DND-41 (cell line): ENCODE measurements around the gene RESF1.

Experiments used
- ATAC-seq: fragments of 200-7000 bp; cut with Tn5 transposase; 3 replicates; pipeline ENCODE4 v1.9.1; 2021; ENCODE audit warnings: low read depth; ENCODE audit not compliant: insufficient read depth
- DNase-seq: peaks from one replicate; pipeline ENCODE4 v3.0.0-alpha.2; 2020
- H2AFZ ChIP-seq: 2 replicates; pipeline ENCODE4 v1.6.0; 2012; ENCODE audit warnings: low read depth, low read length
- H3K27ac ChIP-seq: 2 replicates; pipeline ENCODE4 v1.5.1; 2012; ENCODE audit warnings: low read length, inconsistent platforms
- H3K27me3 ChIP-seq: fragments of 200-600 bp; sonication (generic); 2 replicates; pipeline ENCODE4 v1.6.0; 2012; ENCODE audit warnings: low read length, mild to moderate bottlenecking, inconsistent platforms; ENCODE audit not compliant: insufficient read depth, poor library complexity
- H3K36me3 ChIP-seq: 2 replicates; pipeline ENCODE4 v1.5.1; 2012; ENCODE audit warnings: low read length, inconsistent platforms; ENCODE audit not compliant: insufficient read depth
- H3K4me1 ChIP-seq: 2 replicates; pipeline ENCODE4 v1.5.1; 2012; ENCODE audit warnings: mild to moderate bottlenecking, low read length; ENCODE audit not compliant: insufficient read depth
- H3K4me2 ChIP-seq: 2 replicates; pipeline ENCODE4 v1.6.0; 2012; ENCODE audit warnings: mild to moderate bottlenecking, moderate library complexity, low read length, inconsistent platforms; ENCODE audit not compliant: insufficient read depth
- H3K4me3 ChIP-seq, 2 experiments: fragments of 200-600 bp in 1 of 2; shearing (Covaris generic) in 1 of 2; 2 replicates each; pipeline ENCODE4 v1.5.1; 2012 to 2016; ENCODE audit warnings: inconsistent platforms in 2 of 2, low read length in 2 of 2, mild to moderate bottlenecking in 2 of 2, low read depth in 1 of 2, moderate library complexity in 1 of 2
- H3K79me2 ChIP-seq: 2 replicates; pipeline ENCODE4 v1.6.0; 2012; ENCODE audit warnings: low read length, inconsistent platforms; ENCODE audit not compliant: insufficient read depth
- H3K9ac ChIP-seq: 2 replicates; pipeline ENCODE4 v1.6.0; 2012; ENCODE audit warnings: low read depth, mild to moderate bottlenecking, inconsistent platforms, low read length, moderate library complexity
- H3K9me3 ChIP-seq: 2 replicates; pipeline ENCODE4 v1.5.1; 2012; ENCODE audit warnings: low read length, moderate library complexity, mild to moderate bottlenecking, inconsistent platforms; ENCODE audit not compliant: insufficient read depth, severe bottlenecking
- H4K20me1 ChIP-seq: 2 replicates; pipeline ENCODE4 v1.6.0; 2012; ENCODE audit warnings: low read length; ENCODE audit not compliant: insufficient read depth
- EZH2 ChIP-seq: IDR thresholded peaks from 3 replicates; pipeline ENCODE4 v1.6.1; 2012; ENCODE audit warnings: borderline replicate concordance, low read depth, mild to moderate bottlenecking, moderate library complexity, low read length, inconsistent platforms; ENCODE audit not compliant: severe bottlenecking
- TF ChIP-seq, protein P1 (sequence below): IDR thresholded peaks from 2 replicates; pipeline ENCODE4 v1.5.1; 2012; ENCODE audit warnings: borderline replicate concordance, low read length, moderate library complexity, mild to moderate bottlenecking; ENCODE audit not compliant: poor library complexity, severe bottlenecking; ENCODE audit errors: extremely low read depth

RESF1 gene

DNA sequence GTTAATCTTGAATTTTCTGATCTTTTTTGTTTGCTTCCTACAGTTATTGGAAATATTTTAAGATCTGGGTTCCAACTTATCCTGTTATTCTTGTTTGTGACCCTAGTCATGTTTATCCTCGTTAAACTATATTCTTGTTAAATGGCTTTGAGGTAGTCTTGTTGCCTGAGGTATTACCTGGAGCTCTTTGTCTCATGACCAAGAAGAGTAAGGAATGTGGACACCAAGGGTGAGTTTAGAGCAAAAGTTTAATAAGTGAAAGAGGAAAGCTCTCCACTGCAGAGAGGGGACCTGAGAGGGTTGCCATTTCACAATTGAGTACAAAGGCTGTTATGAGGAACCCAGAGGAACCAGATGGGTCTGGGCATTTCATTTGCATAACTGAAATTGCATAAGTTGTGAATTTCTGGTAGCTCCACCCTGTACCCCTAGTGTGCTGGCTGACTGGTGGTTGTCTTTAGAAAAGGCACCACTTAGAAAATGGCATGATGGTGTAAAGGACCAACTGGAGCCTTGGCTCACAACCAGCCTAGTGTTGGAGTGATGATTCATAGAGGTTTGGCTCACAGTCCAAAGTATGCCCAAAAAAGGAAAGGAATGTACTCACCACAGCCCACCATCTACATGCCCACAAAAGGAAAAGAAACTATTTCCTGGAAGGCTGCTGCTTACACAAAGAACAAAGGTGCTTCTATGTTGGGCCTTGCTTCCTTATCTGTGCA is 36.7 kb upstream of the RESF1 start:
- H3K4me2 ChIP-seq: no peak overlapping the region
- 0 out of 2 replicates have a peak, but pooled peaks cover 7% of the 10 kb centered on the region for H3K36me3 ChIP-seq
- no peaks in the 10 kb centered on the region for H3K27me3 ChIP-seq
- ATAC-seq (peak; percentile 72), DNase-seq (no peak)
- peak overlapping the region in 1 of 2 experiments; percentile 21; a peak in 1 of 4 replicates for H3K4me3 ChIP-seq
- no peaks in the 10 kb centered on the region for H4K20me1 ChIP-seq
- no peak overlapping the region for H2AFZ ChIP-seq
- no peak overlapping the region for H3K9ac ChIP-seq
- peaks cover 41% of the 10 kb centered on the region for H3K9me3 ChIP-seq
- TF ChIP-seq EZH2: no peak
- no peaks in the 10 kb centered on the region for H3K79me2 ChIP-seq
- H3K27ac ChIP-seq: peak overlapping the region; percentile 20; the same call in 1 of the 2 replicates
- H3K4me1 ChIP-seq: no peaks in the 10 kb centered on the region

GRCh38 chr12:31923063-31923412 is 36.2 kb upstream of the RESF1 start:
- peak overlapping the region; percentile 20; the same call in 1 of the 2 replicates for H3K27ac ChIP-seq
- no peak overlapping the region for H3K9ac ChIP-seq

GRCh38 chr12:31928246-31929026 is 30.8 kb upstream of the RESF1 start:
- Histone ChIP-seq H3K27ac (0 out of 2 replicates have a peak overlapping the region, but pooled peaks have one; percentile 13), H3K9me3 (peaks cover 22% of the 10 kb centered on the region), H3K36me3 (0 out of 2 replicates have a peak, but pooled peaks cover 2% of the 10 kb centered on the region), H2AFZ (peak overlapping the region; percentile 43; the same call in 1 of the 2 replicates), H4K20me1 (no peaks in the 10 kb centered on the region), H3K4me1 (peaks cover 31% of the 10 kb centered on the region), H3K27me3 (no peaks in the 10 kb centered on the region), H3K79me2 (no peaks in the 10 kb centered on the region), H3K4me2 (no peak overlapping the region), H3K4me3 (no peak overlapping the region), H3K9ac (no peak overlapping the region)
- no peak for ATAC-seq
- no peak for TF ChIP-seq EZH2
- TF ChIP-seq, protein P1, sequence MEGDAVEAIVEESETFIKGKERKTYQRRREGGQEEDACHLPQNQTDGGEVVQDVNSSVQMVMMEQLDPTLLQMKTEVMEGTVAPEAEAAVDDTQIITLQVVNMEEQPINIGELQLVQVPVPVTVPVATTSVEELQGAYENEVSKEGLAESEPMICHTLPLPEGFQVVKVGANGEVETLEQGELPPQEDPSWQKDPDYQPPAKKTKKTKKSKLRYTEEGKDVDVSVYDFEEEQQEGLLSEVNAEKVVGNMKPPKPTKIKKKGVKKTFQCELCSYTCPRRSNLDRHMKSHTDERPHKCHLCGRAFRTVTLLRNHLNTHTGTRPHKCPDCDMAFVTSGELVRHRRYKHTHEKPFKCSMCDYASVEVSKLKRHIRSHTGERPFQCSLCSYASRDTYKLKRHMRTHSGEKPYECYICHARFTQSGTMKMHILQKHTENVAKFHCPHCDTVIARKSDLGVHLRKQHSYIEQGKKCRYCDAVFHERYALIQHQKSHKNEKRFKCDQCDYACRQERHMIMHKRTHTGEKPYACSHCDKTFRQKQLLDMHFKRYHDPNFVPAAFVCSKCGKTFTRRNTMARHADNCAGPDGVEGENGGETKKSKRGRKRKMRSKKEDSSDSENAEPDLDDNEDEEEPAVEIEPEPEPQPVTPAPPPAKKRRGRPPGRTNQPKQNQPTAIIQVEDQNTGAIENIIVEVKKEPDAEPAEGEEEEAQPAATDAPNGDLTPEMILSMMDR: no peak
- no peak for DNase-seq

More at GRCh38 chr12:31923063-31923412, 36.2 kb upstream of the RESF1 start:
- H2AFZ ChIP-seq: no peak overlapping the region
- H3K79me2 ChIP-seq: no peaks in the 10 kb centered on the region
- H3K9me3 ChIP-seq: peaks cover 41% of the 10 kb centered on the region
- no peak for TF ChIP-seq EZH2
- TF ChIP-seq, protein P1: no peak
- no peaks in the 10 kb centered on the region for H4K20me1 ChIP-seq
- H3K27me3 ChIP-seq: no peaks in the 10 kb centered on the region
- H3K4me3 ChIP-seq: peak overlapping the region in 1 of 2 experiments; percentile 21; a peak in 1 of 4 replicates
- DNase-seq: peak; percentile 22
- H3K36me3 ChIP-seq: 0 out of 2 replicates have a peak, but pooled peaks cover 7% of the 10 kb centered on the region
- 0 out of 3 replicates have a peak, but pooled peaks have one; percentile 19 for ATAC-seq
- H3K4me2 ChIP-seq: no peak overlapping the region
- no peaks in the 10 kb centered on the region for H3K4me1 ChIP-seq

DNA sequence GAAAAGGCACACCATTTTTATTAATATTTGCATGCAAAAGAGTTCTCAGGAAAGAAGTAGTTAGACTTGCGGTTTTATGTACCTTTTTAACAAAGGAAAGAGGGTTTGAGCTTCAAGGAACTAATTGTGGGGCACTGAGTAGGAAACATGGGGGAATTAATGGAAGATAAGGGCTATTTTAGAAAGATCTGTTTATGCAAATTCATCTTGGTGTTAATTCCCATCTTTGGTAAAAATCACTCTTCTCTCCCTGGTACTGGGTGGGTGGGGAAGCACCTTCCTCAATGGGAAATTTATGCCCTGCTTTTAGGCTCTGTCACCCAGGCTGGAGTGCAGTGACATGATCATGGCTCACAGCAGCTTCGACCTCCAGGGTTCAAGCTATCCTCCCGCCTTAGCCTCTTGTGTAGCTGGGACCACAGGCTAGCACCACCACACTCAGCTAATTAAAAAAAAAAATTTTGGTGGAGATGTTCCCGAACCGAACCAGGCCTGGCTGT is 30.1 kb upstream of the RESF1 start:
- no peak overlapping the region for H3K4me2 ChIP-seq

More for the DNA sequence above, 30.1 kb upstream of the RESF1 start:
- Histone ChIP-seq H3K9ac (no peak overlapping the region), H3K27ac (0 out of 2 replicates have a peak overlapping the region, but pooled peaks have one; percentile 13), H3K79me2 (no peaks in the 10 kb centered on the region), H3K36me3 (no peaks in the 10 kb centered on the region), H3K27me3 (no peaks in the 10 kb centered on the region), H3K4me1 (peaks cover 31% of the 10 kb centered on the region), H3K4me3 (no peak overlapping the region), H3K9me3 (peaks cover 15% of the 10 kb centered on the region), H2AFZ (peak overlapping the region; percentile 22; the same call in 1 of the 2 replicates), H4K20me1 (no peaks in the 10 kb centered on the region)
- DNase-seq (no peak), ATAC-seq (no peak)
- TF ChIP-seq, protein P1: no peak
- no peak for TF ChIP-seq EZH2
